GM21528 (cell line): ENCODE results near the gene SETBP1.

Experiments used
- ATAC-seq: cut with Tn5 transposase; IDR thresholded peaks from one replicate; pipeline ENCODE4 v1.9.1; 2021; ENCODE audit warnings: mild to moderate bottlenecking, moderate library complexity; ENCODE audit not compliant: unreplicated experiment, low FRiP score

Gene SETBP1

GRCh38 chr18:44835703-44836102, 155.0 kb downstream of the SETBP1 start:
- no peak for ATAC-seq

GRCh38 chr18:44836263-44836662, 155.6 kb downstream of the SETBP1 start:
- ATAC-seq: no peak

GRCh38 chr18:44837482-44838180, 156.9 kb downstream of the SETBP1 start:
- no peak for ATAC-seq

GRCh38 chr18:44838971-44839666, 158.4 kb downstream of the SETBP1 start:
- ATAC-seq: peak; percentile 98

- ATAC-seq: no peak
Observed at GRCh38 chr18:44840058-44840790, 159.5 kb downstream of the SETBP1 start.

- ATAC-seq: no peak
Observed at GRCh38 chr18:44841221-44841620, 160.5 kb downstream of the SETBP1 start.

GRCh38 chr18:44841752-44842587, 161.3 kb downstream of the SETBP1 start:
- no peak for ATAC-seq

- ATAC-seq: no peak
Observed at GRCh38 chr18:44842588-44843412, 162.1 kb downstream of the SETBP1 start.

- no peak for ATAC-seq
Observed at GRCh38 chr18:44844486-44844885, 163.8 kb downstream of the SETBP1 start.

GRCh38 chr18:44846450-44846849, 165.8 kb downstream of the SETBP1 start:
- no peak for ATAC-seq

GRCh38 chr18:44848644-44849335, 168.1 kb downstream of the SETBP1 start:
- no peak for ATAC-seq

- ATAC-seq: no peak
Observed at GRCh38 chr18:44849361-44849760, 168.7 kb downstream of the SETBP1 start.

- no peak for ATAC-seq
Observed at GRCh38 chr18:44850001-44850400, 169.3 kb downstream of the SETBP1 start.

GRCh38 chr18:44851856-44852621, 171.4 kb downstream of the SETBP1 start:
- no peak for ATAC-seq

- no peak for ATAC-seq
Observed at GRCh38 chr18:44852818-44853217, 172.1 kb downstream of the SETBP1 start.

GRCh38 chr18:44853430-44853829, 172.7 kb downstream of the SETBP1 start:
- ATAC-seq: no peak

GRCh38 chr18:44855681-44856080, 175.0 kb downstream of the SETBP1 start:
- ATAC-seq: no peak

- ATAC-seq: no peak
Observed at GRCh38 chr18:44856157-44856556, 175.5 kb downstream of the SETBP1 start.
